ENCODE data around the gene TMEM225B. TPM values are rescaled to one million over a fixed set of nuclear protein-coding genes. Genes with fewer than 3 reads are reported as not detected.

The TMEM225B gene
- total and polyA plus RNA-seq, 11 donors, result 0.10 to 0.52 (median 0.51) TPM; not detected in 6

DNA sequence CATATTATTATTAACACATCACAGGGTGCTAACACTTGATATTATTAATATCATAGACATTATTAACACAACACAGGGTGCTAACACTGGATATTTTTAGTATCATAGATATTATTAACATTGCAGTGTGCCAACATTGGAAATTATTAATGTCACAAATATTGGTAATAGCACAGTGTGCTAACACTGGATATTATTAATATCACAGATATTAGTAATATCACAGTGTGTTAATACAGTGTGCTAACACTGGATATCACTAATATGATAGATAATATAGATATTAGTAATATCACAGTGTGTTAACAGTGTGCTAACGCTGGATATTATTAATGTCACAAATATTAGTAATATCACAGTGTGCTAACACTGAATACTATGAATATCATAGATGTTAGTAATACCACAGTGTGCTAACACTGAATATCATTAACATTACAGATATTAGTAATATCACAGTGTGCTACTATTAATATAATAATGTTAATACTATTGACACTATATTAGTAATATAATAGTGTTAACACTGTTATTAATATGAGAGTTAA, 1.6 kb upstream of the TMEM225B start:
- intact Hi-C loops (cut with DNase I), result no loop called here
- 86 to 99% (median 90%) methylated on average over 1 of the region's 1 CpG for WGBS, 4 donors
- Histone ChIP-seq H3K27ac (no peak overlapping the region), H3K4me1 (no peaks in the 10 kb centered on the region), H3K4me3 (no peak overlapping the region), H3K36me3 (no peaks in the 10 kb centered on the region), H3K27me3 (no peaks in the 10 kb centered on the region), H3K9me3 (no peaks in the 10 kb centered on the region)
- no peak for DNase-seq
- TF ChIP-seq, protein P1, sequence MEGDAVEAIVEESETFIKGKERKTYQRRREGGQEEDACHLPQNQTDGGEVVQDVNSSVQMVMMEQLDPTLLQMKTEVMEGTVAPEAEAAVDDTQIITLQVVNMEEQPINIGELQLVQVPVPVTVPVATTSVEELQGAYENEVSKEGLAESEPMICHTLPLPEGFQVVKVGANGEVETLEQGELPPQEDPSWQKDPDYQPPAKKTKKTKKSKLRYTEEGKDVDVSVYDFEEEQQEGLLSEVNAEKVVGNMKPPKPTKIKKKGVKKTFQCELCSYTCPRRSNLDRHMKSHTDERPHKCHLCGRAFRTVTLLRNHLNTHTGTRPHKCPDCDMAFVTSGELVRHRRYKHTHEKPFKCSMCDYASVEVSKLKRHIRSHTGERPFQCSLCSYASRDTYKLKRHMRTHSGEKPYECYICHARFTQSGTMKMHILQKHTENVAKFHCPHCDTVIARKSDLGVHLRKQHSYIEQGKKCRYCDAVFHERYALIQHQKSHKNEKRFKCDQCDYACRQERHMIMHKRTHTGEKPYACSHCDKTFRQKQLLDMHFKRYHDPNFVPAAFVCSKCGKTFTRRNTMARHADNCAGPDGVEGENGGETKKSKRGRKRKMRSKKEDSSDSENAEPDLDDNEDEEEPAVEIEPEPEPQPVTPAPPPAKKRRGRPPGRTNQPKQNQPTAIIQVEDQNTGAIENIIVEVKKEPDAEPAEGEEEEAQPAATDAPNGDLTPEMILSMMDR (IDR thresholded peaks at IDR 0.05), result no peak
- TF ChIP-seq POLR2A (IDR thresholded peaks at IDR 0.05), result no peak
- ATAC-seq, result no peak

DNA sequence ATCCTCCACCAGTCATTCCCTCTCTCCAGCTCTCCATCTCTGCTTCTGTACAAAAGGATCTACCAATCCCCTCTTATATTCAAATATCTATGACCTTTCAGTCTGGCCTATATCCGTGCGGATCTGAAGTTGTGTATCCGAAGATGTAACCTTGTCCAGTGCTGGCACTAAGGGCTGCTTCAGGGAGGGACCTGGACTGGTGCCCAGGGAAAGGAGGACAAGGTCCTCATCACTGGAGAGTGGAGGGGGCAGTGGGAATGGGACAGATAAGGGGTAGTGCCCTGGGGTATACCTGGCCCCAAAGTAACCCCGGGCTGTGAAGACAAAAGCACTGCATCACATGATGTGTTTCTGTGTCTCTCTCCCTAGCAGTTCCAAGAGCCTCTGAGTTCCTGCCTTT, 1.8 kb downstream of the TMEM225B start:
- Histone ChIP-seq H3K9me3 (no peaks in the 10 kb centered on the region), H3K27ac (no peak overlapping the region), H3K4me1 (no peaks in the 10 kb centered on the region), H3K4me3 (no peak overlapping the region), H3K27me3 (no peaks in the 10 kb centered on the region), H3K36me3 (no peaks in the 10 kb centered on the region)
- intact Hi-C loops (cut with DNase I), result no loop called here
- ATAC-seq (no peak), DNase-seq (no peak)
- TF ChIP-seq, protein P1 (IDR thresholded peaks at IDR 0.05), result no peak
- no peak for TF ChIP-seq POLR2A (IDR thresholded peaks at IDR 0.05)
- WGBS, 4 donors, result 74 to 81% (median 77%) methylated on average over 4 of the region's 4 CpGs

DNA sequence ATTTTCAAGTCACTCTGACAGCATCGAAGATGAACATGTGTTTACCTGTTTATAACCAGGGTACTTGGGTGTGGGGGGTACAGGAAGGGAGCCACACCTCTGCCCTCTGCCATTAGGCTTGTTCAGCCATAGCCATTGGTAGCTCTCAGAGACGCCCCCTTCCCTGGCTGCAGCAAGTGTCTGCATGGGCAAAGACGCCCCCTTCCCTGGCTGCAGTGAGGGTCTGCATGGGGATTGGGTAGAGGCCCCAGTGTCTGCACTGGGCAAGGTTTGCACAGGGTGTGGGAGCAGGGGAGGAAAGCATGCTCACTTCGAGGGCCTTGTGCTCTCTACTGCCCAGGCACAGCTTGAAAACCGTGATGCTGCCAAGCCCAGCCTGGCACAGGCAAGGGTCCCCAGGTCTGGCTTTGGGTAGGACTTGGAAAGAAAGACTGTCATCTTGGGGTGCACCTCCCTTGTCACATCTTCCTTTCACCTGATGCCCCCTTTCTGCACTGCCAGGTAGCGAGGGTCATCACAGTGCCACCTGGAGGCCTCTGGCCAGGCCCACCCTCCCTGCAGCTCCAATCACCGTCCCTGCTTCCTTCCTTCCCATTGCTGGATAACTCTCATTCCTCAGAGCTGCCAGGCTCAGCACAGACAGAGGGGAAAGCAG, 3.7 kb downstream of the TMEM225B start:
- H3K36me3 ChIP-seq, result no peaks in the 10 kb centered on the region
- intact Hi-C loops (cut with DNase I), result no loop called here
- no peaks in the 10 kb centered on the region for H3K9me3 ChIP-seq
- ATAC-seq, result no peak
- no peak for DNase-seq
- WGBS, 4 donors, result 62 to 77% (median 66%) methylated on average over 4 to 7 of the region's 7 CpGs
- TF ChIP-seq, protein P1 (IDR thresholded peaks at IDR 0.05), result no peak
- no peak for TF ChIP-seq POLR2A (IDR thresholded peaks at IDR 0.05)
- no peak overlapping the region for H3K4me3 ChIP-seq
- no peak overlapping the region for H3K27ac ChIP-seq
- no peaks in the 10 kb centered on the region for H3K27me3 ChIP-seq
- H3K4me1 ChIP-seq, result no peaks in the 10 kb centered on the region

DNA sequence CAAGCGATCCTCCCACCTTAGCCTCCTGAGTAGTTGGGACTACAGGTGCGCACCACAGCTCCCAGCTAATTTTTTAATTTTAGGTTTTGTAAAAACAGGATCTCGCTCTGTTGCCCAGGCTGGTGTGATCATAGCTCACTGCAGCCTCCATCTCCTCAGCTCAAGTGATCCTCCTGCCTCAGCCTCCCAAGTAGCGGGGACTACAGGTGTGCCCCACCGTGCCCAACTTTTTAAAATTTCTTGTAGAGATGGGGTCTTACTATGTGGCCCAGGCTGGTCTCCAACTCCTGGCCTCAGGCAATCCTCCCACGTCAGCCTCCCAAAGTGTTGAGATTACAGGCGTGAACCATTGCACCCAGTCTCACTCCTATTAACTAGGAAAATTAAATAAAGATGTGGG, 7.5 kb downstream of the TMEM225B start:
- intact Hi-C loops (cut with DNase I), result no loop called here
- no peak for ATAC-seq
- Histone ChIP-seq H3K27ac (no peak overlapping the region), H3K4me3 (no peak overlapping the region), H3K27me3 (no peaks in the 10 kb centered on the region), H3K9me3 (no peaks in the 10 kb centered on the region), H3K36me3 (no peaks in the 10 kb centered on the region), H3K4me1 (no peaks in the 10 kb centered on the region)
- TF ChIP-seq, protein P1 (IDR thresholded peaks at IDR 0.05), result no peak
- TF ChIP-seq POLR2A (IDR thresholded peaks at IDR 0.05), result no peak
- WGBS, 4 donors, result 86 to 92% (median 90%) methylated on average over 7 of the region's 7 CpGs
- no peak for DNase-seq

Data from heart left ventricle (tissue), 16 donors.